Panc1 (cell line): ENCODE data around the gene STAMBP. TPM values are rescaled to one million over a fixed set of nuclear protein-coding genes. Genes with fewer than 3 reads are reported as not detected.

Experiments
- ATAC-seq: fragments of 200-7000 bp; cut with Tn5 transposase; 2 replicates; pipeline ENCODE4 v1.9.1; 2020; ENCODE audit warnings: mild to moderate bottlenecking, moderate library complexity
- BruUV-seq: library from RNA; stranded (reverse); fragments of 400-500 nt; replicated peaks from 2 replicates; lab custom pipeline; 2021; lab: Mats Ljungman, UMichigan
- CTCF ChIA-PET: fragments of 300-600 bp; sonication (Branson Sonifier 250); formaldehyde crosslinking; loops from one replicate; lab custom pipeline; 2022; ENCODE audit warnings: antibody characterized with exemption; lab: Charles Lee
- POLR2A ChIA-PET: fragments of 300-600 bp; sonication (Branson Sonifier 250); formaldehyde crosslinking; loops from one replicate; lab custom pipeline; 2022; ENCODE audit warnings: antibody characterized with exemption; lab: Charles Lee
- DNase-seq: peaks from one replicate; pipeline ENCODE4 v3.0.0-alpha.2; 2010; ENCODE audit warnings: low read depth, low spot score
- H3K27ac ChIP-seq: 2 replicates; pipeline ENCODE4 v1.5.1; 2011; ENCODE audit warnings: mild to moderate bottlenecking, low read length, inconsistent platforms
- H3K27me3 ChIP-seq: fragments of 200-500 bp; sonication (Bioruptor generic); 2 replicates; pipeline ENCODE4 v1.6.0; 2014; ENCODE audit warnings: low read length, inconsistent platforms; ENCODE audit not compliant: control insufficient read depth, insufficient read depth
- H3K36me3 ChIP-seq: fragments of 200-500 bp; sonication (Bioruptor generic); 2 replicates; pipeline ENCODE4 v1.5.1; 2014; ENCODE audit warnings: inconsistent platforms, mild to moderate bottlenecking, low read length, moderate library complexity; ENCODE audit not compliant: control insufficient read depth, insufficient read depth
- H3K4me1 ChIP-seq: 2 replicates; pipeline ENCODE4 v1.5.1; 2011; ENCODE audit warnings: inconsistent platforms, mild to moderate bottlenecking, low read length, moderate library complexity; ENCODE audit not compliant: control insufficient read depth, insufficient read depth
- H3K4me3 ChIP-seq, 2 experiments: 2 replicates each; pipeline ENCODE4 v1.5.1; 2011 to 2012; ENCODE audit warnings: low read depth in 2 of 2, low read length in 2 of 2, mild to moderate bottlenecking in 2 of 2, inconsistent platforms in 1 of 2, moderate library complexity in 1 of 2
- H3K9me3 ChIP-seq: fragments of 200-500 bp; sonication (Bioruptor generic); 2 replicates; pipeline ENCODE4 v1.5.1; 2014; ENCODE audit warnings: low read depth, mild to moderate bottlenecking, inconsistent platforms, low read length, moderate library complexity; ENCODE audit not compliant: control insufficient read depth, insufficient read depth
- POLR2AphosphoS5 ChIP-seq: IDR thresholded peaks from 2 replicates; pipeline ENCODE4 v1.6.1; 2012; ENCODE audit warnings: mild to moderate bottlenecking, low read depth, low read length, moderate library complexity
- SIN3A ChIP-seq: IDR thresholded peaks from 2 replicates; pipeline ENCODE4 v1.6.1; 2012; ENCODE audit warnings: low read depth, mild to moderate bottlenecking, low read length, moderate library complexity, borderline replicate concordance; ENCODE audit not compliant: insufficient read depth
- TCF7L2 ChIP-seq: IDR thresholded peaks from 2 replicates; pipeline ENCODE4 v1.6.1; 2011; ENCODE audit warnings: mild to moderate bottlenecking, low read depth, low read length, inconsistent platforms
- in situ Hi-C: cut with HindIII; loops from 2 replicates; pipeline ENCODE4 v1.10.0; 2016; ENCODE audit warnings: low sequenced_read_pairs, low pct_unique_long_range_greater_than_20kb
- intact Hi-C: fragments of 100-400 bp; cut with micrococcal nuclease; formaldehyde crosslinking; loops from one replicate; pipeline ENCODE4 v1.10.0; 2022; ENCODE audit not compliant: unreplicated experiment
- total RNA-seq: library from RNA; stranded (reverse); gene quantifications from one replicate; pipeline ENCODE4 v1.2.1, GENCODE V29; 2021; ENCODE audit not compliant: unreplicated experiment
- TF ChIP-seq, protein P1 (sequence below): fragments of 450-650 bp; IDR thresholded peaks from 2 replicates; pipeline ENCODE4 v1.5.1; 2017; ENCODE audit warnings: mild to moderate bottlenecking
- TF ChIP-seq, protein P2 (sequence below), 2 experiments: IDR thresholded peaks; 2 replicates each; pipeline ENCODE4 v1.6.1; 2011 to 2012; ENCODE audit warnings: low read depth in 2 of 2, control low read depth in 1 of 2, low read length in 1 of 2, mild to moderate bottlenecking in 1 of 2, moderate library complexity in 1 of 2; ENCODE audit not compliant: insufficient read depth in 1 of 2

STAMBP gene
- total RNA-seq, 1 experiment from 2014 or later: 49.0 TPM

DNA sequence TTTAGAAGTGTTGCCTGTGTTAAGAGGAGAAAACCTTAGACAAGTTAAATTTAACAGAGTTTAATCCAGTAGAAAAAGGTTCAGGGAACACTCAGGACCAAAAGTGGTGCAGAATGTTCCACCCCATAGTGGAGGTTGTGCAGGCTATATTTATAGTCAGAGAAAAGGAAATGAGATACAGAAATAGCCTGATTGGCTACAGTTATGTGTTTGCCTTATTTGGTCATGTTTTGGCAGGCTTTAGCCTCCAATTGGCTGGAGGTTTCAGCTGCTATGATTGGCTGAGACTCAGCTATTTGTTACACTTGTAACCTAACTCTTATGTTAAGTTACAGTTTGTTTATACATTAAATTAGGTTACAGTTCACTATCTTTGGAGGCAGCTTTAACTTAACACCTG, 4.2 kb downstream of the STAMBP start:
- in situ Hi-C loops: no loop called here
- peaks cover 14% of the 10 kb centered on the region for H3K4me1 ChIP-seq
- no peaks in the 10 kb centered on the region for H3K27me3 ChIP-seq
- no peak overlapping the region for H3K4me3 ChIP-seq
- TF ChIP-seq, protein P1, sequence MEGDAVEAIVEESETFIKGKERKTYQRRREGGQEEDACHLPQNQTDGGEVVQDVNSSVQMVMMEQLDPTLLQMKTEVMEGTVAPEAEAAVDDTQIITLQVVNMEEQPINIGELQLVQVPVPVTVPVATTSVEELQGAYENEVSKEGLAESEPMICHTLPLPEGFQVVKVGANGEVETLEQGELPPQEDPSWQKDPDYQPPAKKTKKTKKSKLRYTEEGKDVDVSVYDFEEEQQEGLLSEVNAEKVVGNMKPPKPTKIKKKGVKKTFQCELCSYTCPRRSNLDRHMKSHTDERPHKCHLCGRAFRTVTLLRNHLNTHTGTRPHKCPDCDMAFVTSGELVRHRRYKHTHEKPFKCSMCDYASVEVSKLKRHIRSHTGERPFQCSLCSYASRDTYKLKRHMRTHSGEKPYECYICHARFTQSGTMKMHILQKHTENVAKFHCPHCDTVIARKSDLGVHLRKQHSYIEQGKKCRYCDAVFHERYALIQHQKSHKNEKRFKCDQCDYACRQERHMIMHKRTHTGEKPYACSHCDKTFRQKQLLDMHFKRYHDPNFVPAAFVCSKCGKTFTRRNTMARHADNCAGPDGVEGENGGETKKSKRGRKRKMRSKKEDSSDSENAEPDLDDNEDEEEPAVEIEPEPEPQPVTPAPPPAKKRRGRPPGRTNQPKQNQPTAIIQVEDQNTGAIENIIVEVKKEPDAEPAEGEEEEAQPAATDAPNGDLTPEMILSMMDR: no peak
- TF ChIP-seq, protein P2, sequence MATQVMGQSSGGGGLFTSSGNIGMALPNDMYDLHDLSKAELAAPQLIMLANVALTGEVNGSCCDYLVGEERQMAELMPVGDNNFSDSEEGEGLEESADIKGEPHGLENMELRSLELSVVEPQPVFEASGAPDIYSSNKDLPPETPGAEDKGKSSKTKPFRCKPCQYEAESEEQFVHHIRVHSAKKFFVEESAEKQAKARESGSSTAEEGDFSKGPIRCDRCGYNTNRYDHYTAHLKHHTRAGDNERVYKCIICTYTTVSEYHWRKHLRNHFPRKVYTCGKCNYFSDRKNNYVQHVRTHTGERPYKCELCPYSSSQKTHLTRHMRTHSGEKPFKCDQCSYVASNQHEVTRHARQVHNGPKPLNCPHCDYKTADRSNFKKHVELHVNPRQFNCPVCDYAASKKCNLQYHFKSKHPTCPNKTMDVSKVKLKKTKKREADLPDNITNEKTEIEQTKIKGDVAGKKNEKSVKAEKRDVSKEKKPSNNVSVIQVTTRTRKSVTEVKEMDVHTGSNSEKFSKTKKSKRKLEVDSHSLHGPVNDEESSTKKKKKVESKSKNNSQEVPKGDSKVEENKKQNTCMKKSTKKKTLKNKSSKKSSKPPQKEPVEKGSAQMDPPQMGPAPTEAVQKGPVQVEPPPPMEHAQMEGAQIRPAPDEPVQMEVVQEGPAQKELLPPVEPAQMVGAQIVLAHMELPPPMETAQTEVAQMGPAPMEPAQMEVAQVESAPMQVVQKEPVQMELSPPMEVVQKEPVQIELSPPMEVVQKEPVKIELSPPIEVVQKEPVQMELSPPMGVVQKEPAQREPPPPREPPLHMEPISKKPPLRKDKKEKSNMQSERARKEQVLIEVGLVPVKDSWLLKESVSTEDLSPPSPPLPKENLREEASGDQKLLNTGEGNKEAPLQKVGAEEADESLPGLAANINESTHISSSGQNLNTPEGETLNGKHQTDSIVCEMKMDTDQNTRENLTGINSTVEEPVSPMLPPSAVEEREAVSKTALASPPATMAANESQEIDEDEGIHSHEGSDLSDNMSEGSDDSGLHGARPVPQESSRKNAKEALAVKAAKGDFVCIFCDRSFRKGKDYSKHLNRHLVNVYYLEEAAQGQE (IDR thresholded peaks at IDR 0.05; ENCODE audit: insufficient read depth in 1 of 2, low read depth in 2 of 2, low read length in 1 of 2): no peak
- TF ChIP-seq TCF7L2 (no peak), SIN3A (no peak), POLR2AphosphoS5 (no peak)
- CTCF ChIA-PET: no interaction called here
- DNase-seq: no peak
- intact Hi-C loops: no loop called here
- BruUV-seq: no TSS peak
- peaks cover 7% of the 10 kb centered on the region for H3K36me3 ChIP-seq
- POLR2A ChIA-PET: no interaction called here
- no peak for ATAC-seq
- no peak overlapping the region for H3K27ac ChIP-seq
- no peaks in the 10 kb centered on the region for H3K9me3 ChIP-seq

DNA sequence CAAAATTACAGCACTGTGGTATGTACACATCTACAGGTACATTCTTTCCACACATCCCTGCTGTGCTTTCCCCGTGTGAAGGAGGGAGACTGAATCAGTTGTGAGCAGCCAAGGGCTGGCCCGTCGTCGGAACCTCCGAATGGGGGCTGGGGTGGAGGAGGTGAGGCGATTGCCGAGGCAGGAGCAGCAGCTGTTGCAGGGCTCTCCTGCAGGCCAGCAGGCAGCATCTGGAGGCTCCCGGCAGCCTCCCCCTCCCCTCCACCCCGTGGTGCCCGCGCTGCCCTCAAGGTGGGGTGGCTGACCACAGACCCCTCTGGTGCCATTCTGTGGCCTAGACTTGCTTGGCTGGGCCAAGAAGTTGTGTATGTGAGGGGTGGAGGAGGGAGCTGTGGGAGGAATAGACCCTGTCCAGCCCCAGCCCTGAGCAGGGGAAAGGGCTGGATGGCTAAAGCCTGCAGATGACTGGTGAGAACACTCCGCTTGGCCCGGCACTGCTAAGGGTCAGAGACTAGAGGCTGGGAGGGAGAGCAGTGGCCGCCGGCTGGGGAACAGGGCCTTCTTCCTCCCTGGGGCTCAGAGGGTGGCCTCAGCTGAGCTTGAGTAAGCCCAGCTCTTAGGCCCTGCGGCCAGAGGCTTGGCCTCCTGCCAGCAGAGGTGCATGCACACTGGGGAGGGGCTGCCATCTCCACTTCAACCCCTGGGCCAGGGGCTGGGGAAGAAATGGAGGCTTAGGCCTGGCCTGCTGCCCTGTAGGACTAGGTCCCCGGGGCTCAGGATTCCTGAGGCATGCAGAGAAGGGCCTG, 7.6 kb downstream of the STAMBP start:
- ATAC-seq (peak; percentile 39; the same call in 1 of the 2 replicates), DNase-seq (no peak)
- no peak overlapping the region for H3K27ac ChIP-seq
- intact Hi-C loops (no loop called here), in situ Hi-C loops (no loop called here)
- no peak overlapping the region for H3K4me3 ChIP-seq
- no peaks in the 10 kb centered on the region for H3K27me3 ChIP-seq
- H3K4me1 ChIP-seq: no peaks in the 10 kb centered on the region
- H3K36me3 ChIP-seq: peaks cover 3% of the 10 kb centered on the region; the same call in 1 of the 2 replicates
- ChIA-PET CTCF (no interaction called here), POLR2A (no interaction called here)
- TF ChIP-seq, protein P2 (IDR thresholded peaks at IDR 0.05; ENCODE audit: insufficient read depth in 1 of 2, low read depth in 2 of 2, low read length in 1 of 2): no peak
- TF ChIP-seq SIN3A (no peak), POLR2AphosphoS5 (no peak), TCF7L2 (no peak)
- TF ChIP-seq, protein P1: no peak
- H3K9me3 ChIP-seq: no peaks in the 10 kb centered on the region
- BruUV-seq: no TSS peak
